Pancreas (tissue), 10 donors: ENCODE measurements around the gene POLK. TPM values are rescaled to one million over a fixed set of nuclear protein-coding genes. Genes with fewer than 3 reads are reported as not detected.
"Not testable (repeated sequence)": the region's sequence is repeated elsewhere in the genome, so short reads cannot be mapped to it uniquely, and the experiment has no call there.

ENCODE experiments used
- ATAC-seq, 4 donors: fragments of 200-7000 bp; cut with Tn5 transposase; one replicate each; pipeline versions ENCODE4 v1.8.0 to v1.9.1; 2020; ENCODE audit warnings: mild to moderate bottlenecking in 4 of 4, moderate library complexity in 4 of 4
- DNase-seq, 6 donors: peaks; one replicate each; pipeline ENCODE4 v3.0.0-alpha.2; 2020
- FAIRE-seq: peaks from 2 replicates; lab custom pipeline; 2012; peaks lifted over from hg19 to GRCh38; lab: Jason Lieb, UNC
- H3K27ac ChIP-seq, 4 donors: fragments of 200-600 bp; sonication (generic); 1 replicate in 3 of 4; 2 replicates in 1 of 4; pipeline versions ENCODE4 v1.5.0 to v1.8.0; 2020
- H3K27me3 ChIP-seq, 4 donors: fragments of 200-600 bp; one replicate each; pipeline ENCODE4 v1.8.0; 2021
- H3K36me3 ChIP-seq, 3 donors: fragments of 200-600 bp; sonication (generic) in 1 of 3; one replicate each; pipeline versions ENCODE4 v1.5.0 to v1.8.0; 2020 to 2021
- H3K4me1 ChIP-seq, 3 donors: fragments of 200-600 bp; one replicate each; pipeline ENCODE4 v1.8.0; 2021
- H3K4me3 ChIP-seq, 4 donors: fragments of 200-600 bp; sonication (generic) in 2 of 4; one replicate each; pipeline versions ENCODE4 v1.5.0 to v1.8.0; 2020 to 2021
- H3K9me3 ChIP-seq, 4 donors: fragments of 200-600 bp; one replicate each; pipeline ENCODE4 v1.8.0; 2021
- CTCF ChIP-seq, 4 donors: fragments of 200-600 bp; sonication (generic) in 3 of 4; IDR thresholded peaks; one replicate each; pipeline versions ENCODE4 v1.5.0 to v1.8.0; 2021; ENCODE audit warnings: antibody characterized with exemption in 4 of 4
- WGBS, 2 donors: extraction: QIAGEN DNeasy Blood & Tissue Kit; methylation state at CpG; one replicate each; pipeline ENCODE4 v1.1.7; 2013; 5-methylcytosine and 5-hydroxymethylcytosine counted together
- intact Hi-C, 3 donors: fragments of 100-400 bp; cut with DNase I; formaldehyde crosslinking; loops; one replicate each; pipeline versions ENCODE4 v1.11.1 to v1.14.2; 2022
- polyA plus RNA-seq, 2 donors: library from polyadenylated mRNA; stranded (reverse); fragments of 200-250 nt; gene quantifications; one replicate each; pipeline ENCODE4 v1.2.3, GENCODE V29; 2013
- total RNA-seq, 6 donors: library from RNA; stranded (reverse); fragmentation: NEBNext Ultra II Directional in 4 of 6; extraction: Animal tissue kit (Norgen Biotek cat#: 25700) in 4 of 6; gene quantifications; one replicate each; pipeline versions ENCODE4 v1.2.1 to v1.2.4, GENCODE V29; 2021 to 2023
- donor health status: healthy with polysubstance abuse.
- donor health status: DM: no; HTN: no; CAD: no; lungs with moderate emphysema.
- donor health status: DM: no; HTN: no; CAD: no.
- donor health status: control.
- donor health status: control.
- donor health status: Bipolar disorder and iron deficiency.
- donor health status: DM: yes; HTN: yes; CAD: no.
- donor health status: DM: no; HTN: no; CAD: no.
- donor health status: DM: no; HTN: no; CAD: no.
- donor health status: DM: yes; HTN: yes; CAD: no.

The POLK gene
- total and polyA plus RNA-seq, 8 donors: 3.9 to 18.5 (median 11.3) TPM

GRCh38 chr5:75525344-75525743 lies 13.7 kb downstream of the POLK start:
- FAIRE-seq (no peak), ATAC-seq (no peak), DNase-seq (no peak)
- H3K27ac ChIP-seq: no peak overlapping the region
- H3K36me3 ChIP-seq: no peaks in the 10 kb centered on the region
- H3K9me3 ChIP-seq: no peaks in the 10 kb centered on the region
- H3K4me3 ChIP-seq: no peak overlapping the region
- no peak for TF ChIP-seq CTCF (IDR thresholded peaks at IDR 0.05)
- H3K27me3 ChIP-seq: no peaks in the 10 kb centered on the region
- WGBS, 2 donors: 93 to 100% methylated on average over 1 of the region's 1 CpG
- peaks cover 0 to 3% (median 0%) of the 10 kb centered on the region in 3 donors for H3K4me1 ChIP-seq
- intact Hi-C loops: no loop called here

DNA sequence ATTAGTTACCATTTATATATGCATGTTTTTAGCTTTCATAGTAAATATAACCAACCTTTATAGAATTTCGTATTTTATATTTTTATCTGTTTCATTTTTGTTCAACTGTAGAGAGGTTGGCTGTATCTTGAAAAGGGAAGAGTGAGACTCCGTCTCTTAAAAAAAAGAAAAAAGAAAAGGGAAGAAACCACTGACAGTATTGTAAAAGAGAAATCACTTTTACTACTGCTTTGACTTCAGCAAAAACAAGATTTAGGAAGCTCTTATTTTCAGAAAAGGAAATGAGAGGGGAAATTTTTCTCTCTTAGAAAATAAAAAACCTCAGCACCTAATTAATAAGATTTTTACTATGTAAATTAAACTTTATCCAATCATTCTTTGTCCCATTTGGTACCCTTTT lies 14.4 kb downstream of the POLK start:
- ATAC-seq: no peak
- Histone ChIP-seq H3K4me3 (no peak overlapping the region), H3K27me3 (no peaks in the 10 kb centered on the region), H3K36me3 (no peaks in the 10 kb centered on the region), H3K9me3 (no peaks in the 10 kb centered on the region), H3K27ac (no peak overlapping the region), H3K4me1 (peaks cover 0 to 3% (median 0%) of the 10 kb centered on the region in 3 donors)
- WGBS, 2 donors: 86 to 89% methylated on average over 2 of the region's 2 CpGs
- intact Hi-C loops: no loop called here
- TF ChIP-seq CTCF (IDR thresholded peaks at IDR 0.05): no peak
- DNase-seq: no peak
- no peak for FAIRE-seq

DNA sequence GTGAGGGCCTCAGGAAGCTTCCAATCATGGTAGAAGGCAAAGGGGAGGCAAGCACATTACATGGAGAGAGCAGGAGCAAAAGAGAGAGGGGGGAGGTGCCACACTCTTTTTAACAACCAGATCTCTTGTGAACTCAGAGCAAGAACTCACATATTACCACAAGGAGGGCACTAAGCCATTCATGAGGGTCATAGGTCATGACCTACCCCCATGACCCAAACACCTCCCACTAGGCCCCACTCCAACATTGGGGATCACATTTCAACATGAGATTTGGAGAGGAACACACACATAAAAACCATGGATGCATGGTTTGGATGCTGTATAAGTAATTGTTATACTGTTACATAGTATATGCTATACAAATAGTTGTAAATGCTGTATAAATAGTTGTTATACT lies 17.5 kb downstream of the POLK start:
- intact Hi-C loops: no loop called here
- H3K4me3 ChIP-seq: no peak overlapping the region
- H3K4me1 ChIP-seq: no peaks in the 10 kb centered on the region
- ATAC-seq (no peak), DNase-seq (no peak), FAIRE-seq (no peak)
- H3K36me3 ChIP-seq: no peaks in the 10 kb centered on the region
- TF ChIP-seq CTCF (IDR thresholded peaks at IDR 0.05): no peak
- H3K9me3 ChIP-seq: no peaks in the 10 kb centered on the region
- no peaks in the 10 kb centered on the region for H3K27me3 ChIP-seq
- H3K27ac ChIP-seq: no peak overlapping the region

DNA sequence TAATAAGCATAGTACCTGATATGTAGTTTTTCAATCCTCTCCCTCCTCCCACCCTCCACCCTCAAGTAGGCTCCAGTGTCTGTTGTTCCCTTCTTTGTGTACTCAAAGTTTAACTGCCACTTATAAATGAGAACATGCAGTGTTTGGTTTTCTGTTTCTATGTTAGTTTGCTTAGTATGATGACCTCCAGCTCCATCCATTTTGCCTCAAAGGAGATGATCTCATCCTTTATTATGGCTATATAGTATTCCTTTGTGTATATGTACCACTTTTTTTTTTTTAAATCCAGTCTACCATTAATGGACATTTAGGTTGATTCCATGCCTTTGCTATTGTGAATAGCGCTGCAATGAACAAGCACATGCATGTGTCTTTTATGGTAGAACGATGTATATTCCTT lies 20.5 kb downstream of the POLK start:
- Histone ChIP-seq H3K36me3 (no peaks in the 10 kb centered on the region), H3K4me1 (no peaks in the 10 kb centered on the region), H3K27ac (no peak overlapping the region), H3K9me3 (no peaks in the 10 kb centered on the region), H3K27me3 (no peaks in the 10 kb centered on the region), H3K4me3 (no peak overlapping the region)
- 99 to 100% methylated on average over 2 of the region's 2 CpGs for WGBS, 2 donors
- intact Hi-C loops: no loop called here
- no peak for TF ChIP-seq CTCF (IDR thresholded peaks at IDR 0.05)
- DNase-seq: no peak
- FAIRE-seq: no peak
- ATAC-seq: no peak

DNA sequence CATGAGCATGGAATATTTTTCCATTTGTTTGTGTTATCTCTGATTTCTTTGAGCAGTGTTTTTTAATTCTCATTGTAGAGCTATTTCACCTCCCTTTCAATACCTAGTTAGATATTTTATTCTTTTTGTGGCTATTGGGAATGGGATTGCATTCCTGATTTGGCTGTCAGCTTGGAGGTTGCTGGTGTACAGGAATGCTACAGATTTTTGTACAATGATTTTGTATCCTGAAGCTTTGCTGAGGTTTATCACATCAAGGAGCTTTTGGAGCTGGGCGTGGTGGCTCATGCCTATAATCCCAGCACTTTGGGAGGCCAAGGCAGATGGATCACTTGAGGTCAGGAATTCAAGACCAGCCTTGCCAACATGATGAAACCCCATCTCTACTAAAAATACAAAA lies 22.0 kb downstream of the POLK start:
- intact Hi-C loops, H3K27ac ChIP-seq: not testable (repeated sequence)
- 97 to 100% methylated on average over 1 of the region's 1 CpG for WGBS, 2 donors

GRCh38 chr5:75534734-75535133 lies 23.0 kb downstream of the POLK start:
- H3K27me3 ChIP-seq: no peaks in the 10 kb centered on the region
- H3K4me3 ChIP-seq: no peak overlapping the region
- ATAC-seq (no peak), FAIRE-seq (no peak), DNase-seq (no peak)
- intact Hi-C loops: no loop called here
- no peak for TF ChIP-seq CTCF (IDR thresholded peaks at IDR 0.05)
- no peak overlapping the region for H3K27ac ChIP-seq
- H3K9me3 ChIP-seq: no peaks in the 10 kb centered on the region
- no peaks in the 10 kb centered on the region for H3K36me3 ChIP-seq
- no peaks in the 10 kb centered on the region for H3K4me1 ChIP-seq
- 98 to 100% methylated on average over 2 of the region's 2 CpGs for WGBS, 2 donors

More for the DNA sequence above, 22.0 kb downstream of the POLK start:
- DNase-seq, FAIRE-seq, ATAC-seq, H3K4me3 ChIP-seq, H3K27me3 ChIP-seq, H3K36me3 ChIP-seq, H3K4me1 ChIP-seq, H3K9me3 ChIP-seq: not testable (repeated sequence)
